ENCODE results near the gene XXYLT1.

GRCh38 chr3:195020921-195021320, 250.0 kb downstream of the XXYLT1 start:
- TF ChIP-seq CTCF (IDR thresholded peaks at IDR 0.05) (no peak), POLR2A (IDR thresholded peaks at IDR 0.05) (no peak)

Measured in adrenal gland (tissue), 5 donors.